ENCODE measurements around the gene KDM5B.

DNA sequence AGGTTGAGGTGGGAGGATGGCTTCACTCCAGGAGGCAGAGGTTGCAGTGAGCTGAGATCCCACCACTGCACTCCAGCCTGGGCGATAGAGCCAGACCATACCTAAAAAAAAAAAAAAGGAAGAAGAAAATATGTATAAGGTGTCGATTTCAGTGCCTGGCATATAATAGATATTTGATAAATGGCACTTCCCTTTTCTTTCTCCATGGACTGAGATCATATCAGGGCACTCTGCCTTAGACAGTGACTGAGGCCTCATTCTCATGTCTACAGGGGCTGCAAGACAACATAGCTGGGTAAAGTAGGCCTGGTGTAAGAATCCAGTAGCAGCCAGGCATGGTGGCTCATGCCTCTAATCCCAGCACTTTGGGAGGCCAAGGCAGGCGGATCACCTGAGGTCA, 23.7 kb upstream of the KDM5B start:
- TF ChIP-seq, protein P1, sequence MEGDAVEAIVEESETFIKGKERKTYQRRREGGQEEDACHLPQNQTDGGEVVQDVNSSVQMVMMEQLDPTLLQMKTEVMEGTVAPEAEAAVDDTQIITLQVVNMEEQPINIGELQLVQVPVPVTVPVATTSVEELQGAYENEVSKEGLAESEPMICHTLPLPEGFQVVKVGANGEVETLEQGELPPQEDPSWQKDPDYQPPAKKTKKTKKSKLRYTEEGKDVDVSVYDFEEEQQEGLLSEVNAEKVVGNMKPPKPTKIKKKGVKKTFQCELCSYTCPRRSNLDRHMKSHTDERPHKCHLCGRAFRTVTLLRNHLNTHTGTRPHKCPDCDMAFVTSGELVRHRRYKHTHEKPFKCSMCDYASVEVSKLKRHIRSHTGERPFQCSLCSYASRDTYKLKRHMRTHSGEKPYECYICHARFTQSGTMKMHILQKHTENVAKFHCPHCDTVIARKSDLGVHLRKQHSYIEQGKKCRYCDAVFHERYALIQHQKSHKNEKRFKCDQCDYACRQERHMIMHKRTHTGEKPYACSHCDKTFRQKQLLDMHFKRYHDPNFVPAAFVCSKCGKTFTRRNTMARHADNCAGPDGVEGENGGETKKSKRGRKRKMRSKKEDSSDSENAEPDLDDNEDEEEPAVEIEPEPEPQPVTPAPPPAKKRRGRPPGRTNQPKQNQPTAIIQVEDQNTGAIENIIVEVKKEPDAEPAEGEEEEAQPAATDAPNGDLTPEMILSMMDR (IDR thresholded peaks at IDR 0.05) = no peak
- TF ChIP-seq POLR2A (IDR thresholded peaks at IDR 0.05) = no peak

Data from body of pancreas (tissue), 4 donors.